ENCODE results near the gene METTL26. TPM values are rescaled to one million over a fixed set of nuclear protein-coding genes. Genes with fewer than 3 reads are reported as not detected.

The METTL26 gene
- total and polyA plus RNA-seq, 10 of the 15 experiments (the other 5 are each of a cell fraction or from before 2014, with no cell fraction given), result 5.4 to 163 (median 79.3) TPM

- TF ChIP-seq TBL1XR1 (IDR thresholded peaks at IDR 0.05; ENCODE audit: low read depth, low read length) (no peak), TCF12 (IDR thresholded peaks at IDR 0.05; ENCODE audit: low read depth, low read length) (no peak), RB1 (IDR thresholded peaks at IDR 0.05; ENCODE audit: borderline replicate concordance) (no peak), SKIL (IDR thresholded peaks at IDR 0.05; ENCODE audit: low read depth, poor library complexity, severe bottlenecking) (no peak), EP300 (IDR thresholded peaks at IDR 0.05; ENCODE audit: borderline replicate concordance in 1 of 2, control insufficient read depth in 1 of 2, low read depth in 2 of 2, low read length in 2 of 2) (no peak), RELA (IDR thresholded peaks at IDR 0.05; ENCODE audit: borderline replicate concordance, partially characterized antibody) (no peak), RUNX3 (IDR thresholded peaks at IDR 0.05; ENCODE audit: low read length) (peak; percentile 40; the same call in 1 of the 2 replicates), ZNF384 (IDR thresholded peaks at IDR 0.05; ENCODE audit: borderline replicate concordance, low read depth, low read length) (no peak)
Measured at GRCh38 chr16:642189-643049, 6.3 kb upstream of the METTL26 start (continued).

Data from GM12878 (cell line).